ENCODE measurements around the gene TBATA.

TBATA gene

GRCh38 chr10:70763567-70763966 is 21.6 kb downstream of the TBATA start:
- H3K4me3 ChIP-seq (ENCODE audit: low read depth, low read length): no peak overlapping the region
- no peak overlapping the region for H3K27ac ChIP-seq (ENCODE audit: extremely low read depth, low read depth, low read length)
- no peaks in the 10 kb centered on the region for H3K4me1 ChIP-seq (ENCODE audit: control insufficient read depth, insufficient read depth, low read length)
- ChIA-PET POLR2A (no interaction called here), CTCF (no interaction called here)
- H3K9me3 ChIP-seq (ENCODE audit: control insufficient read depth, insufficient read depth, low read depth, low read length): no peaks in the 10 kb centered on the region
- TF ChIP-seq ZNF792 (tag by site-specific recombination; IDR thresholded peaks at IDR 0.05) (no peak), ZNF571 (tag by site-specific recombination; IDR thresholded peaks at IDR 0.05) (no peak), ZNF830 (tag by site-specific recombination; IDR thresholded peaks at IDR 0.05; ENCODE audit: low read depth) (no peak), ZNF202 (tag by site-specific recombination; IDR thresholded peaks at IDR 0.05; ENCODE audit: borderline replicate concordance) (no peak), CTCF (tag by site-specific recombination; IDR thresholded peaks at IDR 0.05) (no peak), ZNF138 (tag by site-specific recombination; IDR thresholded peaks at IDR 0.05; ENCODE audit: borderline replicate concordance) (no peak), ZEB2 (tag by site-specific recombination; IDR thresholded peaks at IDR 0.05) (no peak), ZNF624 (tag by site-specific recombination; IDR thresholded peaks at IDR 0.05) (no peak), ZNF549 (tag by site-specific recombination; IDR thresholded peaks at IDR 0.05) (no peak), ZNF623 (tag by site-specific recombination; IDR thresholded peaks at IDR 0.05) (no peak), ZNF530 (tag by site-specific recombination; IDR thresholded peaks at IDR 0.05; ENCODE audit: low read depth) (no peak), ZNF221 (tag by site-specific recombination; IDR thresholded peaks at IDR 0.05; ENCODE audit: borderline replicate concordance) (no peak), ZNF26 (tag by site-specific recombination; IDR thresholded peaks at IDR 0.05) (no peak), INSM2 (tag by site-specific recombination; IDR thresholded peaks at IDR 0.05) (no peak), ZFP41 (tag by site-specific recombination; IDR thresholded peaks at IDR 0.05; ENCODE audit: borderline replicate concordance) (no peak), ZNF791 (tag by site-specific recombination; IDR thresholded peaks at IDR 0.05) (no peak), IKZF3 (tag by site-specific recombination; IDR thresholded peaks at IDR 0.05) (no peak), ZNF311 (tag by site-specific recombination; IDR thresholded peaks at IDR 0.05; ENCODE audit: borderline replicate concordance) (no peak), ZNF660 (tag by site-specific recombination; IDR thresholded peaks at IDR 0.05) (no peak)
- H3K36me3 ChIP-seq (ENCODE audit: control insufficient read depth in 2 of 2, insufficient read depth in 1 of 2, low read length in 2 of 2): no peaks in the 10 kb centered on the region

GRCh38 chr10:70762441-70763175 is 22.6 kb downstream of the TBATA start:
- no peaks in the 10 kb centered on the region for H3K4me1 ChIP-seq (ENCODE audit: control insufficient read depth, insufficient read depth, low read length)
- no peak overlapping the region for H3K27ac ChIP-seq (ENCODE audit: extremely low read depth, low read depth, low read length)
- H3K4me3 ChIP-seq (ENCODE audit: low read depth, low read length): no peak overlapping the region
- H3K36me3 ChIP-seq (ENCODE audit: control insufficient read depth in 2 of 2, insufficient read depth in 1 of 2, low read length in 2 of 2): no peaks in the 10 kb centered on the region
- POLR2A ChIA-PET: no interaction called here
- H3K9me3 ChIP-seq (ENCODE audit: control insufficient read depth, insufficient read depth, low read depth, low read length): no peaks in the 10 kb centered on the region
- CTCF ChIA-PET: interaction anchor here (1.0 kb wide), 1 partner anchor 213 kb away, joined by 3 read pairs; no protein-coding TSS in a partner anchor
- TF ChIP-seq ZNF157 (tag by site-specific recombination; IDR thresholded peaks at IDR 0.05) (no peak), ZNF26 (tag by site-specific recombination; IDR thresholded peaks at IDR 0.05) (no peak), PATZ1 (tag by site-specific recombination; IDR thresholded peaks at IDR 0.05) (no peak), ZNF530 (tag by site-specific recombination; IDR thresholded peaks at IDR 0.05; ENCODE audit: low read depth) (no peak), ZSCAN23 (tag by site-specific recombination; IDR thresholded peaks at IDR 0.05) (no peak), ZSCAN18 (tag by site-specific recombination; IDR thresholded peaks at IDR 0.05) (no peak), ZNF184 (tag by site-specific recombination; IDR thresholded peaks at IDR 0.05) (no peak)
